ENCODE data around the gene CNOT4.
"Not testable (repeated sequence)": the region's sequence is repeated elsewhere in the genome, so short reads cannot be mapped to it uniquely, and the experiment has no call there.

CNOT4 gene

DNA sequence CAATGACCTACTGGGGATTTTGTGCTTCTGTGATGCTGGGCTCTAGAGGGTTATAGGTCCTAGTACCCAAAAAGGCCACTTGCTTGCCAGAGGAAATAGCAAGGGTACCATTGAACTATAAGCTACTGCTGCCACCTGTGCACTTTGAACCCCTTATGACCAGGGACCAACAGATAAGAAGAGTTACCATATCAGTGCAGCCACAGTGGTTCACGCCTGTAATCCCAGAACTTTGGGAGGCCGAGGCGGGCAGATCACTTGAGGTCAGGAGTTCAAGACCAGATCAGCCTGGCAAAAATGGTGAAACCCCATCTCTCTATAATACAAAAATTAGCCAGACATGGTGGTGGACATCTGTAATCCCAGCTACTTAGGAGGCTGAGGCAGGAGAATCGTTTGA, 15.5 kb upstream of the CNOT4 start:
- no peaks in the 10 kb centered on the region for H3K27me3 Mint-ChIP-seq
- H3K36me3 Mint-ChIP-seq (ENCODE audit: low read depth) = no peaks in the 10 kb centered on the region
- no peaks in the 10 kb centered on the region for H3K4me1 Mint-ChIP-seq (ENCODE audit: low read depth)
- no peak overlapping the region for H3K27ac Mint-ChIP-seq
- H3K4me3 Mint-ChIP-seq = no peak overlapping the region
- H3K9me3 Mint-ChIP-seq = no peaks in the 10 kb centered on the region

DNA sequence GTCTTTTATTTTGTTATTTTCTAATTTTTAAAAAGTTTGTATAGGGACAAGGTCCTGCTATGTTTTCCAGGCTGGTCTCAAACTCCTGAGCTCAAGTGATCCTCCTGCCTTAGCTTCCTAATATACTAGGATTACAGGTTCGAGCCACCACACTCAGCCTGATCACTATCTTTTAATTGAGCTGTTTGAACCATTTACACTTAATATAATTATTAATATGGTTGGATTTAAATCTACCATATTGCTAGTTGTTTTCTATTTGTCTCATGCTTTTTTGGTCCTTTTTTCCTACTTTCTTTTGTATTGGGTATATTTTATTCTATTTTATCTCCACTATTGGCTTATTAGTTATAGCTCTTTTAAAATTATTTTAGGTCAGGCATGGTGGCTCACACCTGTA, 13.2 kb upstream of the CNOT4 start:
- Mint-ChIP-seq H3K9me3 (no peaks in the 10 kb centered on the region), H3K27ac (no peak overlapping the region), H3K4me1 (ENCODE audit: low read depth) (no peaks in the 10 kb centered on the region)

DNA sequence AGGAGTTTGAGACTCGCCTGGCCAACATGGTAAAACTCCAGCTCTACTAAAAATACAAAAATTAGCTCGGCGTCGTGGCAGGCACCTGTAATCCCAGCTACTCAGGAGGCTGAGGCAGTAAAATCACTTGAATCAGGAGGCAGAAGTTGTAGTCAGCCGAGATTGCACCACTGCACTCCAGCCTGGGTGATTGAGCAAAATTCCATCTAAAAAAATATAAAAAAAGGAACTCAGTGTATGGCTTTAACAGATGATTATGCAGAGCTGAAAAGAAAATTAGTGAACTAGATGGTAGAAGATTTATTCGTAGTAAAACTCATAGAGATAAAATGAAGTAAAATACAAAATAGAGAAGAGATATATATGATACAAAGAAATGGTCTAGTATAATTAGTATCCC, 12.6 kb upstream of the CNOT4 start:
- Mint-ChIP-seq H3K9me3 (no peaks in the 10 kb centered on the region), H3K36me3 (ENCODE audit: low read depth) (no peaks in the 10 kb centered on the region), H3K4me1 (ENCODE audit: low read depth) (no peaks in the 10 kb centered on the region), H3K27me3 (no peaks in the 10 kb centered on the region), H3K27ac (no peak overlapping the region), H3K4me3 (no peak overlapping the region)

More for the DNA sequence above, 13.2 kb upstream of the CNOT4 start:
- H3K27me3 Mint-ChIP-seq = no peaks in the 10 kb centered on the region
- H3K36me3 Mint-ChIP-seq (ENCODE audit: low read depth) = no peaks in the 10 kb centered on the region
- H3K4me3 Mint-ChIP-seq = no peak overlapping the region

DNA sequence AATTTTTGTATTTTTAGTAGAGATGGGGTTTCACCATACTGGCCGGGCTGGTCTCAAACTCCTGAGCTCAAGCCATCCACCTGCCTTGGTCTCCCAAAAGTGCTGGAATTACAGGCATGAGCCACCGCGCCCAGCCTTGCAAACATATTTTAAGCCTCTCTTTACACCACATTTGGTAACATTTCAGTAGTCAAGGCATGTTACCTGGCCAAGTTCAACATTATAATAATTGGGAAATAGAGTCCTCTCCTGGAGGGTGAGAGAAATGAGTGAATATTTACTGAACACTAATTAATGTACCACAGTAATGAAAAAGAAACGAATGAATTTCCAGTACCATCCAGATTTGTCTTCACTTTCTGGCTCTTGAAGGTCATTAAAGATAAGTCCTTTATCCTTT, 10.0 kb upstream of the CNOT4 start:
- no peak overlapping the region for H3K4me3 Mint-ChIP-seq
- no peaks in the 10 kb centered on the region for H3K27me3 Mint-ChIP-seq
- H3K9me3 Mint-ChIP-seq = no peaks in the 10 kb centered on the region
- no peaks in the 10 kb centered on the region for H3K4me1 Mint-ChIP-seq (ENCODE audit: low read depth)
- H3K36me3 Mint-ChIP-seq (ENCODE audit: low read depth) = no peaks in the 10 kb centered on the region
- H3K27ac Mint-ChIP-seq = no peak overlapping the region

DNA sequence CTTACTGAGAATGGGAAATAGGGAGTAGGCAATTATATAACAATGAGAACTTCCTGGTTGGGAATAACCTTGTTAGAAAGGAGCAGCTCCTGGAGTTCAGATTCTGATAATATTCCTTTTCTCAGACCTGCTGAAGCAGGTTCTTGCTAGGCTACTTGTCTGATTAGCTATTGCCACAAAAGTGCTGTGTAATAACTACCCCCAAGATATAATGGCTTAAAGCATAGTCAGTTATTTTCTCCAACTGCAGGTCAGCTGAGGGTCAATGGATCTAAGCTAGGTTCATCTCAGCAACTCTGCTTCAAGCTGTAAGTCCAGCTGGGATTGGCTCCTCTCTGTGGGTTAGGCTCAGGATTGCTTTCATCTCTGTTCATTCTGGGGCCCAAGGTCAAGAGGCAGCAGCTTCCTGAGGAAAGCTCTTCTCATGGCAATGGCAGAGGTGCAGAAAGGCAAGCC, 9.4 kb upstream of the CNOT4 start:
- Mint-ChIP-seq H3K36me3 (ENCODE audit: low read depth) (no peaks in the 10 kb centered on the region), H3K4me1 (ENCODE audit: low read depth) (no peaks in the 10 kb centered on the region), H3K27ac (no peak overlapping the region), H3K4me3 (no peak overlapping the region), H3K9me3 (no peaks in the 10 kb centered on the region), H3K27me3 (no peaks in the 10 kb centered on the region)

DNA sequence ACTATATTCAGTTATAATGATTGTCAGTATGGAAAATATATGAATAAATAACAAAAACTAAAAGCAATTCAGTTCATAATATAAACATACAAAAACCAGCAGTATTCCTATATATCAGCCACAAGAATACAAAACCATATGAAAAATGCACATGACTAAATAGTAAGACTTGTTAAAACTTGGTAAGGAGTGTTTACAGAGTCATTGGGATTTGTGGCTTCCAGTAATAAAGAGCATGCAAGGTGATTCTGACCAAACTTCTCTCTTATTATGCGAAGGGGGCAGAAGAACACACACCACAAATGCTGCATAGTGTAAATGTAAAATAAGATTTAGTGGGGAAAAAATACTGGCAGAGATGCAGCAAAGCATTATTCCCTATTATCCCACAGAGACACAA, 8.8 kb upstream of the CNOT4 start:
- H3K4me3 Mint-ChIP-seq = no peak overlapping the region
- no peak overlapping the region for H3K27ac Mint-ChIP-seq
- no peaks in the 10 kb centered on the region for H3K27me3 Mint-ChIP-seq
- no peaks in the 10 kb centered on the region for H3K4me1 Mint-ChIP-seq (ENCODE audit: low read depth)
- H3K36me3 Mint-ChIP-seq (ENCODE audit: low read depth) = no peaks in the 10 kb centered on the region
- no peaks in the 10 kb centered on the region for H3K9me3 Mint-ChIP-seq

DNA sequence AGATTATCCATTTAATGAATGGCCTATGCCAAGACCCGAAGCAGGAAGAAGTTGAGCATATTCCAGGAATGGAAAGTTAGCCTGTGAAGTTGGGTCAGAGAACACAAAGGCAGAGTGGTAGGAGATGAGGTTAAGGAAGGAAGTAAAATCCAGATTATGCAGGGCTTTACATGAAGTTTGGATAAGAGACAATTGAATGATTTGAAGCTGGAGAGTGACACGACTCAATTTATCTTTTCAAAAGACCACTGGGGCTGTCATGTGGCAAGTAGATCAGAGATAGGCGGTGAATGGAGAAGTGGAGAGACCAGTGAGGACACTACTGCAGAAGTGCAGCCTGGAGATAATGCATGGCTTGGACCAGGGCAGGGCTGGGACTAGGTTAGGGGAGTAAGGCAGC, 7.2 kb upstream of the CNOT4 start:
- Mint-ChIP-seq H3K4me3 (no peak overlapping the region), H3K9me3 (no peaks in the 10 kb centered on the region), H3K27me3 (no peaks in the 10 kb centered on the region), H3K27ac (no peak overlapping the region), H3K4me1 (ENCODE audit: low read depth) (no peaks in the 10 kb centered on the region), H3K36me3 (ENCODE audit: low read depth) (no peaks in the 10 kb centered on the region)

DNA sequence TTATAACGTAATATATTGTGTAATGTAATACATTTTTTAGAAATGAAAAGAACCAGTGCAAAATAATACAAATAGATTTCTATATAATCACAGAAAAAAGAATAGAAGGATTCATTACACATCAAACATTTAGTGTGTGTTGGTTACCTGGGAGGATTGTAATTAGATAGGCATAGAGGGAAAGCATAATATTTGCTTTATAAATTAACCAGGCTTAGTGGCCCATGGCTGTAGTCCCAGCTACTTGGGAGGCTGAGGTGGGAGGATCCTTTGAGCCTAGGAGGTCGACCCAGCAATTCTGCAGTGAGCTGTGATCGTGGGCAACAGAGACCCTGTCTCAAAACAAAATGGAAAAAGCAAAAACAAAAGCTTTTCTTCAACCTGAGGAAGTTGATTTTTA, 5.0 kb upstream of the CNOT4 start:
- Mint-ChIP-seq H3K36me3 (ENCODE audit: low read depth) (no peaks in the 10 kb centered on the region), H3K4me1 (ENCODE audit: low read depth) (no peaks in the 10 kb centered on the region), H3K4me3 (no peak overlapping the region), H3K27me3 (no peaks in the 10 kb centered on the region), H3K9me3 (no peaks in the 10 kb centered on the region), H3K27ac (no peak overlapping the region)

DNA sequence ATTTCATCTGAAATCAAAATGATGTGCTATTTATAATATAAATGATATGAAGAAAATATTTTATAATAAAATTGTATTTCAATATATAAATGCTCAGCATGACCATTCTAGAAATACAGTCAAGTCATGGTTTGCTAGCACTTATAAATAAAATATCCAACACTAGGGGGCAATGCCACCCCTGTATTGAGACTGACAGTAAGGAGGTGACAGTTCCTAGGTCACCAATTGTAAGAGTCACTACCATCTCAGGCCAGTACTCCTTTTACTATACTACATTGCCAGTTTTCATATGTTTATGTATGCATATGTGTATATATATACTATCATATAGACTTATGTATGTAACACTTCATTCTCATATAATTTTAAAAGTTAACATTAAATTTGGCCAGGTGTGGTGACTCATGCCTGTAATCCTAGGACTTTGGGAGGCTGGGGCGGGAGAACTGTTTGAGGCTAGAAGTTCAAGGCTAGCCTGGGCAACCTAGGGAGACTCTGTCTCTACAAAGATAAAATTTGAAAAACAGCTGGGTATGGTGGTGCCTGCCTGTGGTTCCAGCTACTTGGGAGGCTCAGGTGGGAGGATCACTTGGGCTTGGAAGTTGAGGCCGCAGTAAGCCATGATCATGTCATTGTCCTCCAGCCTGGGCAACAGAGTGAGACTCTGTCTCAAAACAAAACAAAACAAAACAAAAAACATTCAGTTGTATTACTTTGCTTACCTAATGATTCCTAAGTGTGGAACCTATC, 2.4 kb upstream of the CNOT4 start:
- Mint-ChIP-seq H3K4me1 (ENCODE audit: low read depth) (no peaks in the 10 kb centered on the region), H3K27ac (no peak overlapping the region), H3K4me3 (no peak overlapping the region), H3K36me3 (ENCODE audit: low read depth) (no peaks in the 10 kb centered on the region), H3K9me3 (no peaks in the 10 kb centered on the region), H3K27me3 (no peaks in the 10 kb centered on the region)

DNA sequence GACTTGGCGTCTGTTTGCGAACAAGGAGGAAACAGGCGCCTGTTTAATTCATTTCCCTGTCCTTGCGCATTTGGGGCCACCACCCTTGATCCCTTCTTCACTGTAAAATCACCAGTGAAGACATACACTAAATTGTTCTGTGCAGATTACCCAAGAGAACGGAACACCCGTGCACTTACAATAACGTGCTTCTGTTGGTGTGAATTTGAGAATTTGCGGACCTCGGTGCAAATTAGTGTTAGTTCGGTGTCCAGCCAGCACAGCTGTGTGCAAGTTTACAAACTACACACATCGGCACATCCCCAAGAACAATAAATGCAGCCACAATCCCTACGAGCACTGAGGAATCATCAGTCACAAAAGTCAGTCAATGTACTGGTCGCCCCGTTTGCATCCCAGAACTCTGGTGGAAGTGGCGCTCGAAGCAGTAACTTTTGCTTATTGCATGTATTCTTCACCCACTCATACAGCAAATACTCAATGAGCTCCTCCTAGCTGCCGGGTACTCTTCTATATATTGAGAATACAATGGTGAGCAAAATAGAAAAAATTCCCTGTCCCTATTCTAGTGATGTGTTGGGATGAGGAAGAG, 786 bp upstream of the CNOT4 start:
- Mint-ChIP-seq H3K36me3 (ENCODE audit: low read depth) (peaks cover 4% of the 10 kb centered on the region), H3K4me3 (no peak overlapping the region)

DNA sequence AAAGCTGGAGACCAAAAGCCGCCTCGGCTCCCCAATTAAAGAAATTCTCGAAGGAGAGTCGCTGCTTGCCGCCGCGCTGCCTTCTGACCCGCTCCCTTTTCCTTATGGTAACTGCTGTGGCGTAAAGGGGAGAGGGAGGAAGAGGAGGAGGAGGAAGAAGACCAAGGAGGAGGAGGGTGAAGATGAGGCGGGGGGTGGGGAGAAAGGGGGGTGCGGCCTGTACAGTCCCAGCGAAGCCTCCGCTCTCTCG, 388 bp downstream of the CNOT4 start:
- Mint-ChIP-seq H3K27ac (no peak overlapping the region), H3K9me3 (no peaks in the 10 kb centered on the region), H3K4me3 (no peak overlapping the region), H3K4me1 (ENCODE audit: low read depth) (peaks cover 10% of the 10 kb centered on the region), H3K36me3 (ENCODE audit: low read depth) (peaks cover 9% of the 10 kb centered on the region), H3K27me3 (no peaks in the 10 kb centered on the region)

More for the DNA sequence above, 786 bp upstream of the CNOT4 start:
- H3K9me3 Mint-ChIP-seq = no peaks in the 10 kb centered on the region
- peaks cover 7% of the 10 kb centered on the region for H3K4me1 Mint-ChIP-seq (ENCODE audit: low read depth)
- no peaks in the 10 kb centered on the region for H3K27me3 Mint-ChIP-seq
- no peak overlapping the region for H3K27ac Mint-ChIP-seq

DNA sequence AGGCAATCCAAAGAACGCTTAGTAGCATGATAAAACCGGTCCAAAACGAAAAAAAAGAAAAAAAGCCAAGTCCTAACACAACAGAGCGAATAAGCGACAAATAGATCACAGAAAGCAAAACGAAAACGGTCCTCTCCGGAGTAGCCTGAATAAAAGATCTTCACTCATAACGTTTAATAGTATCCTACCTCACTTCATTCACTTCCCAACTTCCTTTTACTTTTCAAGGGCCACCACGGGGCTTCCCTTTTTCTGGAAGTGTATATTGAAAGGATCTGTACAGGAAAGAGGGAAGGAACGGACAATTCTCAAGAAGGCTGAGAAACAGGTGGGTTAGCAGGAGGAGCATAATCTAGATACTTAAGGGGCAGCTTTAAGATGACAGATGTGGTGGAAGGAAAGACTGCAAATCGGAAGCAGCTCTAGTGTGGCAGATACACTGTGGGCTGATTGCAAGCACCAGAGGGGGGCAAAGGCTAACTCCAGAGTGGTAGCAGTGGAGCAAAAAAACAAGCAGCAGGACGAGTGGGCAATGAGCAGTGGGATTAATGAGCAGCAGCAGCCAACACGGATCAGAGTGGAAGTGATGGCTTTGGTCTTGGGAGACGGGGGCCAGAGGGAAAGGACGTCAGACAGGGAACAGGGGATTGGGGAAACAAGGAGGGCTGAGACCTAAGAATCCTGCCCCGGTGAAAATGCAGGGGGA, 866 bp downstream of the CNOT4 start:
- Mint-ChIP-seq H3K36me3 (ENCODE audit: low read depth) (peaks cover 9% of the 10 kb centered on the region), H3K9me3 (no peaks in the 10 kb centered on the region), H3K4me1 (ENCODE audit: low read depth) (peaks cover 11% of the 10 kb centered on the region), H3K4me3 (no peak overlapping the region), H3K27me3 (no peaks in the 10 kb centered on the region), H3K27ac (no peak overlapping the region)

DNA sequence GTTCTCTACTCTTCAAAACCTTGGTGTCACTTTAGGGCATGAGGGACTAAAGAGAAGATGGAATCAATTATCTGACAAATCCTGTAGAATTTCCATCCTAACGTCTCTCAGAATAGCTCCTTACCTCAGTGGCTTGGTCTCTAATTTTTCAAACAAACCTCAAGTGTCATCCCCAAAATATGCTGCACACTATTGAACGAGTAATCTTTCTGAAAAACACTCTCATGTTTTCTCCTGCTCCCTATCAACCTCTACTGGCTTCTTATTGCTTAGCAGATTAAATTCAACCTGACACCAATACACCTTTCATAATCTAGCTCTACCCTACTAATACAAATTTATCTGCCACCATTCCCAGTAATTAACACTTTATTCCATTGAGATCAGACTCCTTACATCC, 8.5 kb downstream of the CNOT4 start:
- peaks cover 5% of the 10 kb centered on the region for H3K36me3 Mint-ChIP-seq (ENCODE audit: low read depth)
- H3K27me3 Mint-ChIP-seq = no peaks in the 10 kb centered on the region
- no peak overlapping the region for H3K27ac Mint-ChIP-seq
- H3K4me3 Mint-ChIP-seq = no peak overlapping the region
- H3K4me1 Mint-ChIP-seq (ENCODE audit: low read depth) = peaks cover 63% of the 10 kb centered on the region
- H3K9me3 Mint-ChIP-seq = no peaks in the 10 kb centered on the region

DNA sequence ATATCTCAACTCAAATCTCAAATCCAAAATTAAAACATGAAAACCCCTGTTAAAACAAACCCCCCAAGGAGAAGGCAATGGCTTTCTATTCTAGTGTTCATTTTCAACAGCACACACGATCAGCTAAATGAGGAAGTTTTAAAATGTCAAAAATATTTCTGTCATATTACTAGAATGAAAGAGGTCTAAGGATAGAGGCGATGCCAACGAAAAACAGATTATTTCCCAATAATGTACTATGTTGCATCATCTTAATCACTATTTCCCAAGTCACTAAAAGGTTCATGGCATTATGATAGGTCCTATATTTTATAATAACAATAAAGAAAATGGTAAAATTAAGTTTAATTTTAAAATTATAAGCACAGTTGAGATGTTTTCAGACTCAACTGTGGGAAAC, 10.1 kb downstream of the CNOT4 start:
- peaks cover under 1% of the 10 kb centered on the region for H3K36me3 Mint-ChIP-seq (ENCODE audit: low read depth)
- no peaks in the 10 kb centered on the region for H3K27me3 Mint-ChIP-seq
- peak overlapping the region; percentile 38 for H3K27ac Mint-ChIP-seq
- no peak overlapping the region for H3K4me3 Mint-ChIP-seq
- no peaks in the 10 kb centered on the region for H3K9me3 Mint-ChIP-seq
- peaks cover 60% of the 10 kb centered on the region for H3K4me1 Mint-ChIP-seq (ENCODE audit: low read depth)

DNA sequence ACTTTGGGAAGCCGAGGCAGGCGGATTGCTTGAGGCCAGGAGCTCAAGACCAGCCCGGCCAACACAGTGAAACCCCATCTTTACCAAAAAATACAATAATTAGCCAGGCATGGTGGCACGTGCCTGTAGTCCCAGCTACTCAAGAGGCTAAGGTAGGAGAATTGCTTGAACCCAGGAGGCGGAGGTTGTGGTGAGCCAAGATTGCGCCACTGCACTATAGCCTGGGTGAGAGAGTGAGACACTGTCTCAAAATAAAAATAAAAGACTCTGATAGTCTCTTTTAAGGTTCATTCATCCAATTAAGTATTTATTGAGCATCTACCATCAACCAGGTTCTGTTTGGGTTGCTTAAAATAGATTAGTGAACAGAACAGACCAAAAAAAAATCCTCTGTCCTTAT, 12.7 kb downstream of the CNOT4 start:
- not testable (repeated sequence) for H3K4me3 Mint-ChIP-seq; H3K27ac Mint-ChIP-seq; H3K36me3 Mint-ChIP-seq (ENCODE audit: low read depth); H3K27me3 Mint-ChIP-seq; H3K9me3 Mint-ChIP-seq
- H3K4me1 Mint-ChIP-seq (ENCODE audit: low read depth) = peaks cover 55% of the 10 kb centered on the region

DNA sequence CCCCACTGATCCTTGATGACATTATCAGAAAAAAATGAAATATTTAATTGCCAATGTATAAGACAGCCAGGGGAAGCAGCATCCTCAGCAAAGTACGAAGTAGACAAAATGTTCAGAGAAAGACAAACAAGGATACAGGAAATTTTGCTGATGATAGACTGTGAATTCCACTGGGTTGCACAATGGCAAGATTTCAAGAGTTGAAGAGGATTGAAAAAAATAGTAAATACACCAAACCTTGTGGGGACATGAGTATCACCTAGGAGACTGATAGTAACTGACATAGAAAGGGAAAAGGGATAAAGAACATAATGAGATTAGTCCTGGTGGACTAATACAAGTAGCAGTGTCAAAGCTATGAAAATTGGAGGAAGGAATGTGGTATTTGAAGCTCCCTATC, 16.5 kb downstream of the CNOT4 start:
- H3K9me3 Mint-ChIP-seq = no peaks in the 10 kb centered on the region
- H3K4me3 Mint-ChIP-seq = no peak overlapping the region
- no peak overlapping the region for H3K27ac Mint-ChIP-seq
- H3K4me1 Mint-ChIP-seq (ENCODE audit: low read depth) = peaks cover 25% of the 10 kb centered on the region
- no peaks in the 10 kb centered on the region for H3K27me3 Mint-ChIP-seq
- H3K36me3 Mint-ChIP-seq (ENCODE audit: low read depth) = peaks cover 3% of the 10 kb centered on the region
